SJSA1 (cell line): ENCODE measurements around the gene CT45A10. TPM values are rescaled to one million over a fixed set of nuclear protein-coding genes. Genes with fewer than 3 reads are reported as not detected.
"Not testable (repeated sequence)": the region's sequence is repeated elsewhere in the genome, so short reads cannot be mapped to it uniquely, and the experiment has no call there.

Experiments
- DNase-seq, 2 experiments: peaks; one replicate each; pipeline ENCODE4 v3.0.0-alpha.2; 2015 to 2020; ENCODE audit warnings: low spot score in 2 of 2, low read depth in 1 of 2
- H3K27ac ChIP-seq: fragments of 250-450 bp; sonication (Bioruptor Pico); 2 replicates; pipeline ENCODE4 v1.5.1; 2020; ENCODE audit warnings: mild to moderate bottlenecking, moderate library complexity
- H3K27me3 ChIP-seq: fragments of 250-450 bp; sonication (Bioruptor Pico); replicated peaks from 2 replicates; pipeline ENCODE4 v1.5.1; 2020; ENCODE audit warnings: mild to moderate bottlenecking, moderate library complexity
- H3K36me3 ChIP-seq: fragments of 250-450 bp; sonication (Bioruptor Pico); 2 replicates; pipeline ENCODE4 v1.5.1; 2020; ENCODE audit warnings: mild to moderate bottlenecking
- H3K4me1 ChIP-seq: fragments of 250-450 bp; sonication (Bioruptor Pico); replicated peaks from 2 replicates; pipeline ENCODE4 v1.6.1; 2021; ENCODE audit warnings: mild to moderate bottlenecking
- H3K4me3 ChIP-seq: fragments of 250-450 bp; sonication (Bioruptor Pico); 2 replicates; pipeline ENCODE4 v1.5.1; 2020; ENCODE audit warnings: mild to moderate bottlenecking
- H3K9me3 ChIP-seq: fragments of 250-450 bp; sonication (Bioruptor Pico); replicated peaks from 2 replicates; pipeline ENCODE4 v1.5.1; 2020; ENCODE audit warnings: mild to moderate bottlenecking
- total RNA-seq: library from RNA; depleted of rRNA; stranded (reverse); fragments of >200 nt; shearing (Covaris generic); gene quantifications from 2 replicates; pipeline ENCODE4 v1.2.3, GENCODE V29; 2014; rRNA removed

The CT45A10 gene
- total RNA-seq, 1 experiment from 2014 or later: not detected

GRCh38 chrX:135837180-135837579, 56.1 kb downstream of the CT45A10 start, which contains the start of gene CT45A7:
Gene CT45A7 (minus strand): TSS chrX:135837280. CDS start chrX:135833533, 3,747 bp downstream.
- not testable (repeated sequence) for H3K4me1 ChIP-seq, H3K4me3 ChIP-seq, H3K36me3 ChIP-seq, H3K27ac ChIP-seq, H3K9me3 ChIP-seq, H3K27me3 ChIP-seq, DNase-seq

Other genes with a start within 250 kb of the CT45A10 start
- not detected in 2 replicates for gene CT45A1, start 179.8 kb downstream of the CT45A10 start, total RNA-seq
- gene CT45A3, start 125.3 kb downstream of the CT45A10 start, total RNA-seq: not detected in 2 replicates
- not detected in 2 replicates for gene CT45A5, start 107.9 kb downstream of the CT45A10 start, total RNA-seq
- not detected in 2 replicates for gene CT45A6, start 90.7 kb downstream of the CT45A10 start, total RNA-seq
- not detected in 2 replicates for gene CT45A2, start 73.4 kb downstream of the CT45A10 start, total RNA-seq
- gene CT45A7, start 56.2 kb downstream of the CT45A10 start, total RNA-seq: not detected in 2 replicates
- not detected in 2 replicates for gene CT45A8, start 38.9 kb downstream of the CT45A10 start, total RNA-seq
- gene CT45A9, start 21.6 kb downstream of the CT45A10 start, total RNA-seq: not detected in 2 replicates
- not detected in 2 replicates for gene SAGE1, start 272 bp upstream of the CT45A10 start, total RNA-seq
- gene MMGT1, start 80.5 kb upstream of the CT45A10 start, total RNA-seq: 32.4 and 39.4 TPM in 2 replicates
- gene SLC9A6, start 92.0 kb upstream of the CT45A10 start, total RNA-seq: 23.6 and 23.9 TPM in 2 replicates